Activated CD4-positive, alpha-beta T cell treated with anti-CD3 and anti-CD28 coated beads, Interleukin-2, Interleukin-6, amounts not matched to agents 100 ng/mL and 50 ng/mL, durations not matched to agents 16 hours and 8 hours (primary cell): Measurements from ENCODE around the gene KLHL7.
A peak's percentile ranks its signal among the peaks of the same experiment; 100 is the strongest.
"Not testable (repeated sequence)": the region's sequence is repeated elsewhere in the genome, so short reads cannot be mapped to it uniquely, and the experiment has no call there.

Experiments used
- DNase-seq: peaks from one replicate; pipeline ENCODE4 v3.0.0-alpha.2; 2020

The KLHL7 gene

DNA sequence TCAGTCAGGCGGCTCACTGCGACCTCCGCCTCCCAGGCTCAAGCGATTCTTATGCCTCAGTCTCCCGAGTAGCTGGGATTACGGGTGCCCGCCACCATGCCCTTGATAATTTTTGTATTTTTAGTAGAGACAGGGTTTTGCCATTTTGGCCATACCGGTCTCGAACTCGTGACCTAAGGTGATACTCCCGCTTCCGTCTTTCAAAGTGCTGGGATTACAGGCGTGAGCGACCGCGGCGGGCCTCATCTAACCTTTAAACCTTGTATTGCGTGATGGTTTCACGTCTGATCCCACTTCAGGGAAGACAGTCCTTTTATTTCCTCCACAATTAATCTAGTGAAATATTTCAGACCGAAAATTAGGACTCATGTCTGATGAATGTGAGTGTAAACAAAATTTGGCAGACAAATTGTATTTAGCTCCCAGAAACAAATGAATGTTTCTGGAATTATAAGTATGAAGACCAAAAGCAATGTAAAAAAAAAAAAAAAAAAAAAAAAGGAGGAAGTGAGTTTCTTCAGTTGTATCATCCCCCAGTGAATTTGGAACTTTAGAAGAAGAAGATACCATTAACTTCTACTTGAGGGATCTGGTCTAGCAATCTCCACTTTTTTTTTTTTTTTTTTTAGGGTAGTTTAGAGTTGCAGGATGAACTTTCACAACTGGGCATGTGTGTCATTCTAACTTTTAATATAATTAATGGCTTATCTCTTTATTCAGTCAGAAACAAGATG lies 77.9 kb downstream of the KLHL7 start:
- no peak for DNase-seq

DNA sequence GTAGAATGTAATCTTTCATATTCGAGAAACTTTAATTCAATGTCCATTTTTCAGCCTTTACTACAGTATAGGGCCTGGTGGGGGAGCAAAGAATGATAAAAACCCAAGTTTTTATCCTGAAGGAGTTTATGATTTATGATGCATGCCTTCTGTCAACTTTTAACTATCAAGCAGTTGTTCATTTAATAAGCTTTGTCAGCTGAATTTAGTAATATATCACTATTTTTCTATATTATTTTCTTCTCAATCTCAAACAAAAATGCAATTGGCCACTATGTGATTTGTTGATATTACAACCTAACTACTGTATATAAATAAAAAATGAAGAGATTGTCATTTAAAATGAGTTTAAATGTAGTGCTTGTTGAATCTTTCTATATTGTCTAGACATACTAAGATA lies 78.7 kb downstream of the KLHL7 start:
- no peak for DNase-seq

DNA sequence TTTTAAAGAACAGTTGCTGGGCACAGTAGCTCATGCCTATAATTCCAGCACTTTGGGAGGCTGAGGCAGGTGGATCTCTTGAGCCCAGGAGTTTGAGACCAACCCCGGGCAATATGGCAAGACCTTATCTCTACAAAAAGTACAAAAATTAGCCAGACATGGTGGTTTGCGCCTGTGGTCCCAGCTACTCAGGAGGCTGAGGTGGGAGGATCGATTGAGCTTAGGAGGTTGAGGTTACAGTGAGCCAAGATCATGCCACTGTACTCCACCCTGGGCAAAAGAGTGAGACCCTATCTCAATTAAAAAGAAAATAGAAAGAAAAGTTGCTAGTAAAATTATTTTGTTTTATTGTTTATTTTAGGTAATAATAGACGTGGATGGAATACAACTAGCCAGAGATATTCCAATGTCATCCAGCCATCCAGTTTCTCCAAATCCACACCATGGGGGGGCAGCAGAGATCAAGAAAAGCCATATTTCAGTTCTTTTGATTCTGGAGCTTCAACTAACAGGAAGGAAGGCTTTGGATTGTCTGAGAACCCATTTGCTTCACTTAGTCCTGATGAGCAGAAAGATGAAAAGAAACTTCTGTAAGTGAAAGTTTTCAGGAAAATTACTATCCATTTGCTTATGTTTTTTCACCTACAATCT lies 79.2 kb downstream of the KLHL7 start:
- peak; percentile 15 for DNase-seq

DNA sequence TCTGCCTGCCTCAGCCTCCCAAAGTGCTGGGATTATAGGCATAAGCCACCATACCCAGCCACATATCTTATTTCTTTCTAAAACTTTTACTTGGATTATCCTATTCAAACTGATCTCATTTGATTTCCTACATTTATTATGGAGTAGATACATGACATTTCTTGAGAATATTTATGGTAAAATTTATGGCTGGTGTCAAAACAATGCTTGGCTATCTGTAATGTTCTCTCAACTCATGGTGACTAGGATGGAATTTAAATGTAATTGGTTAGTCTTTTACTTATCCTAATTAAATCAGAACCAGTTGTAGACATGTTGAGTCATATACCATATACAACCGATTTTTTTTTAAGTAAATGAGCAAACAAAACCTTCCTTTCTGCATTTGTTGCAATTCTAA lies 80.4 kb downstream of the KLHL7 start:
- DNase-seq, result no peak

DNA sequence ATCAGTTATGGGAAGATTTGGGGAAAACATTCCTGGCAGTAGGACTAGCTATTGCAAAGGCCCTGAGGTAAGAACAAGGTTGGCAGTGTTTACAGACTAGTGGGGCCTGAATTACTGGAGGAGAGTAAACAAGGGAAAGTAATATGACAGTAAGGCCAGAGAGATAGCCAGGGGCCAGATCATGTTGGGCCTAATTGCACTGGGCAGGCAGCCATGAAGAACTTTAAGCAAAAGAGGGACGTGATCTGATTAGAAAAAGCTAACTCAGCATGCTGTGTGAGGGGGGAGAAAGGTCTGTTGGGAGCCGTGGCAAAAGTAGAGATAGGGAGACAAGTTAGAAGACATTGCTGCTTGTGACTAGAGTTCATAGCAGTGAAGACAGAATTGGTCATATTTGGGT lies 85.4 kb downstream of the KLHL7 start:
- DNase-seq, result no peak

DNA sequence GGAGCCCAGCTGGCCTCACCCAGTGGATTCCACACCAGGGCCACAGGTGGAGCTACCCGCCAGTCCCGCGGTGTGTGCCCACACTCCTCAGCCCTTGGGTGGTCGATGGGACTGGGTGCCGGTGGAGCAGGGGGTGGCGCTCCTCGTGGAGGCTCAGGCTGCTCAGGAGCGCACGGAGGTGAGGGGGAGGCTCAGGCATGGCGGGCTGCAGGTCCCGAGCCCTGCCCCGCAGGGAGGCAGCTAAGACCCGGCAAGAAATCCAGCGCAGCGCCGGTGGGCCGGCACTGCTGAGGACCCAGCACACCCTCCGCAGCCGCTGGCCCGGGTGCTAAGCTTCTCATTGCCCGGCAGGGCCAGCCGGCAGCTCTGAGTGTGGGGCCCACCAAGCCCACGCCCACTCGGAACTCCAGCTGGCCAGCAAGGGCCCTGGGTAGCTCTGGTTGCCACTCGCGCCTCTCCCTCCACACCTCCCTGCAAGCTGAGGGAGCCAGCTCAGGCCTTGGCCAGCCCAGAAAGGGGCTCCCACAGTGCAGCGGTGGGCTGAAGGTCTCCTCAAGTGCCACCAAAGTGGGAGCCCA lies 88.2 kb downstream of the KLHL7 start:
- not testable (repeated sequence) for DNase-seq

DNA sequence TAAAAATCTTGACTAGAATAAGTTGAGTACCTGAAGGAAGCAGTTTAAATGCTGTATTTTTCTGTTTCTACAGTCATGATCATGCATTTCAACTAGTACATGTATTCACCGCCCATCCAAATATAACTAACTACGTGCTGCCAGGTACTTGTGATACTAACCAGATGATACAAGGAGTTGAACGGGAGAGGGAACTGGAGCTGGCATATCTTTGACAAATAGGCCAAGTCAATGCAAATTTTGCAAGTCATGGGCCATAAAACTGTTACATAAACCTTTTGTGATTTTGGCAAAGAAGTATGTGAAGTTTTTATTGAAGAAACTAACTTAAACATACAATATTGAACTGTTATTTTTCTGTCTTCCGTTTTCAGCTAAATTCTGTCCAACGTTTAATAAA lies 90.7 kb downstream of the KLHL7 start:
- no peak for DNase-seq

DNA sequence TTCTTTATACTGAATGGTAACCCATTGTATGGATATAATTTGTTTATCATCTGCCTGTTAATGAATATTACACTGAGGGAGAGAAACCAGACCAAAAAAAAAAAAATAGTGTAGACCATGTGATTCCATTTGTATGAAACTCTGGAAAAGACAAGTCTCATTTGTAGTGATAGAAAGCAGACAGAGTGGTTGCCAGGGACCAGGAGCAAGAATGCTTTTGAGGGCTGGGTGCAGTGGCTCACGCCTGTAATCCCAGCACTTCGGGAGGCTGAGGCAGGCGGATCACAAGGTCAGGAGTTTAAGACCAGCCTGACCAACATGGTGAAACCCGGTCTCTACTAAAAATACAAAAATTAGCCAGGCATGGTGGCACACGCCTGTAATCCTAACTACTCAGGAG lies 92.2 kb downstream of the KLHL7 start:
- DNase-seq, result not testable (repeated sequence)

DNA sequence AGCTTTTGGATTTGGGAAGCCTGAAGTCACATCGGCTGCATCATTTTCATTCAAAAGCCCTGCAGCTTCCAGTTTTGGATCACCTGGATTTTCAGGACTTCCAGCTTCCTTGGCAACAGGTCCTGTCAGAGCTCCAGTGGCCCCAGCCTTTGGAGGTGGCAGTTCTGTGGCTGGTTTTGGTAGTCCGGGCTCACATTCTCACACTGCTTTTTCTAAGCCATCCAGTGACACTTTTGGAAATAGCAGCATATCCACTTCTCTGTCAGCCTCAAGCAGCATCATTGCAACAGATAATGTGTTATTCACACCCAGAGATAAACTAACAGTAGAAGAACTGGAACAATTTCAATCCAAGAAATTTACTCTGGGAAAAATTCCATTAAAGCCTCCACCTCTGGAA lies 94.7 kb downstream of the KLHL7 start:
- no peak for DNase-seq

DNA sequence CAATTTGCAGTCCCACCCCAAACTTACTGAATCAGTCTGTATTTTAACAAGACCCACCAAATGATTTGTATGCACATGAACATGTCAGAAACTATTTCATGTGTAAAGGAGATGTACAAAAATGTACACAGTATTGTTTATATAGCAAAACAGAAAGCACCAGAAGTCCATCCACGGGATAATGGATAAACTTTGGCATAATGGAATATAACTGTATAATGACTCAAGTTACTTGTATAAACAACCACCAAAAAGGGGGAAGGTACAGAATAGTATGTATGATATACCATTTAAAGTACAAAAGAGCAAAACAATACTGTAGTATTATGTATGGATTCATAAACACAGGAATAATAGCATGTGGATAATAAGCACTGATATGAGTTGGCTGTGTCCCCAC lies 98.7 kb downstream of the KLHL7 start:
- no peak for DNase-seq

DNA sequence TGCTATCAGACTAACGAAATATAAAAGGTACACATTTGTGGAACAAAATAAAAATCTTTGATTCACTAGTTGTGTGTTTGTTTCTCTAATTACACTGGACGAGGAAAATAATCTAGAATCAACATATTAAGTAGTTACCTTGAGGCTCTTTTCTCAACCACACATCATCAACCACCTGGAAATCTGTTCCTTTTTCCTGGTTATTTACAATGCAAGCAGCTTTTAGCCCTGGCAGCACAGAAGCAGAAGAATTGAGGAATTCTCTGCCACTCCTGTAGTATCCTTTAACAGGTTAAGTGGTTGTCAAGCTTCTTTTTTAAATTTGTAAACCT lies 100.0 kb downstream of the KLHL7 start:
- DNase-seq, result no peak

DNA sequence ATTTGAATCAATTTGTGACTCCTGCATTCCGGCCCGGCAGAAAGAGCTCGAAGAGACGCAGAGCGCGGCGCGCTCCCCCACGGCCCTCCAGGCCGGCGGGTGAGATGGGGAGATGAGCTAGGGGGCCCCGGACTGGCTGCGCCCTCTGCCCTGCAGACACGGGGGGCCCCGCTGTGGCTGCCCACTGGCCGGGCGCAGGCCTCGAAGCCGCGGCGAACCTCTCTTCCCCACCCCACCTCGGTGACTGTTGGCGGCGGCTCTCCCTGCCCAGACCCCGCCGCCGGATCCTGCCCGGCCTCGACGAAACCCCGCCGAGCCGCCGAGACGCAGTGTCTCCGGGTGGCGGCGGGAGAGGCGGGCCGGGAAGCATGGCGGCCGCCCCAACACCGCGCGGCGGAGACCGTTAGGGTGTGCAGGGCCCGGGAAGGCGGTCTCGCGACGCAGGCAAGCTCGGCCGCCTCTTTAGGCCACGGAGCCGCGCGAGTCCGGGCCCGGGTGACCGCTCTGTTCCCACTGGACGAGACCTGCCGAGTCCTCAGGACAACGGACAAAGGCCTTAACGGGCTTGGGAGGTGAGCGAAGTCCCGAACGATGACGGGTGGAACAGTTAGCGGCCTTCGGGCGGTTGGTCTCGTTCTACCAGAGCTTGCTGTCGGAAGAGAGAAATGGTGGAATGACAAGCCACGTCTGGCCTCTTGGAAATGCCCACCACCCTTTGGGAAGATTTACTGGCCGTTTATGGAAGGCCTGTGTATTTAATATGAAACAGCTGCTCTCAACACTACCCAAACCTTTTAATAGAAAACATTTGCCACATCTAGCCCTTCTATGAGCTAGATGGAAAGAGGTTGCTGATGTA lies 100.6 kb downstream of the KLHL7 start:
- no peak for DNase-seq

DNA sequence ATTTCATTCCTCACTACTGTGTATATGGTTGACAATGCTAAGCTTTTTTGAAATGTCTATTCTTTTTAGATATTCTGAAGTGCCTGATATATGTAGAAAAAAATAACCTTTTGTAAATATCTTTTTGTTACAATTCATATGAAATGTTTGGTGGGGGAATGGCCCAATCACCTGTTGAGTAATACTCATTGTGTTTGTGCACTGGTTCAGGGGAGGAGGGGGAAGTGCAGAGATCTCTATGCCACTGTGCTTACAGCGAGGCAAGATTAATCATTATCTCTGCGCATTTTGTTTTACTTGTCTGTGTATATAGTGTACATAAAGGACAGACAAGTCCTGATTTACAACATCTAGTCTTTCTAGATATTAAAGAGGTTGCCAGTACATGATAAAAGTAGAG lies 101.4 kb downstream of the KLHL7 start:
- no peak for DNase-seq

DNA sequence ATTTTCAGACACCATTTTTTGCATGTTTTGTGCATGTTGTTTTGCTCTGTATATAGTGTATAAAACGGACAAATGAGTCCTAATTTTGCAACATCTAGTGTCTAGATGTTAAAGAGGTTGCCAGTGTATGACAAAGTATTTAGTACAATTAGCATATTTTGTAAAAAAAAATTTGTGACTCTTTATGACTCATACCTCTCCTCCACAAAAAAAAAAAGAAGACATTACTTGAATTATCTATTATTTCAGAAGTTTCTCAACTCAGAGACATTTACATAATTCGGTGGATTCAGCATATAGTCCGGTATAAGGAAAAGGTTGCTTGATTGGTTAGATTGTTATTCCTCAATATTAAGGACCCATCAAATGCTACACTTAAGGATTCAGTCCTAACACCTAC lies 102.3 kb downstream of the KLHL7 start:
- no peak for DNase-seq

DNA sequence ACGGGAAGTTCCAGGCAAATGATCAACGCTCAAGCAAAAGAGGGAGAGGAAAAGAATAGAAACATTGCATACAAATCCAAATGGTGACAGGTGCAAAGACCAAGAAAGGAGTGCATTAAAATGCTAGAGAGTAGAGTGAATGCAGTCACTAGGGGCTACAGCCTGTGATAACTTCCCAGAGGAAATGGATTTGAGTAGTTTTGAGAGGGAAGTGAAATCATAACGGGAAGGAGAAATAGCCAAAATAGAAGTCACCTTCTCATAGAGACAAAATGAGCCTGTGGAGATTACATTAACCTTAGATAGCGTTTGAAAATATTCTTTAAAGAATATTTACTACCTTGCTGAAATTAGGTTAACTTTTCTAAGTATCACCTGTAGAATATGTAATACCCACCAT lies 102.7 kb downstream of the KLHL7 start:
- no peak for DNase-seq

DNA sequence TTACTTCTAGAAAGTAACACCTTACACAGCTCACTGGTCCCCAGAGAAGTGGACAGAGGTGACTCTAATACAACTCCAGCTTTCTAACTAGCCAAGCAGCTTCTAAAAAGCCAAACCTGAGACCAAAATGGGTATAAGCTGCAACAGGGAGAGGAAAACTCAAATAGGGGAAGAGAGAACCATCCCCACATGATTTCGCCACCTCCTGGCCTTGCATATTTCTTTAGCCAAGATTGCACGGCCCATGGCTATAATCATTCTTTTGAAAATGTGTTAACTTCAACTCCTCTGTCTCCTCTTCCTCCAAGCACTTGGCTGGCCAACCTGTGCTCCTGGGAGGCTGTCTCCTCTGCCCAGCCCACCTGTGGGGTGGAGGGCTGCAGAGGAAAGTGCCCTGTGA lies 104.9 kb downstream of the KLHL7 start:
- no peak for DNase-seq

DNA sequence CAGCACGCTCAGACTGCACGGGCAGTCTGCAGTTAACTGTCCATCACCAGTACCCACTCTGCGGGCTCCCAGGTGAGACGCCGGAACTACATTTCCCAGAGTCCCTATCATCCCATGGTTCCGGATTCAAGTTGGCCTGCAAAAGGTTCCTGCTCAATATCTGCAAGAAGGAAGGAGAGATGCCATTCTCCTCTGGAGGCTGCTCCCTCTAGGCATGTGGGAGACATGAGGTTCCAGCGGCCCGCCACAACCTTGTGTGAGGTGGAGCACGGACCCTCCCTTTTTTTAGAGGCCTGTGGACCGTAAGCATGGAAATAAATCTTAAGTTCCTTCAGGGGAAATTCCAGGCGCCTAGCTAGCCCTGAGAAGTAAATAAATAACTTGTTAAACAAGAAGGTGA lies 106.0 kb downstream of the KLHL7 start:
- no peak for DNase-seq

DNA sequence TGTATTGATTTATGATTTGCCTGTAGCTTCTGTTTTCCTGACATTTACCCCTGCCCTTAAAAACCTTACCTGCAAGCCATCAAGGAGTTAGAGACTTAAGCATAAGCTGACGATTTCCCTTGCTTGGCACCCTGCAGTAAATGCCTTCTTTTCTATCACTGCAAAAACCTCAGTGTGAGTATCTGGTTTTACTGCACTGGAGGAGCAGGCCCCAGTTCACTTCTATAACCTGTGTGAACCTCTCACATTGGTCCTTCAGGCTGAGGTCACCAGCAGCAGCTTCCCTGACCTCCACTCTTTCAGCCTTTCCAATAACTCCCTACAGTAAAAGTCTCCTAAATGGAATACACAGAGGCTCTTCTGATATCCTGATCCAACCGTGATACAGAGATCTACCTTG lies 106.8 kb downstream of the KLHL7 start:
- DNase-seq, result no peak

DNA sequence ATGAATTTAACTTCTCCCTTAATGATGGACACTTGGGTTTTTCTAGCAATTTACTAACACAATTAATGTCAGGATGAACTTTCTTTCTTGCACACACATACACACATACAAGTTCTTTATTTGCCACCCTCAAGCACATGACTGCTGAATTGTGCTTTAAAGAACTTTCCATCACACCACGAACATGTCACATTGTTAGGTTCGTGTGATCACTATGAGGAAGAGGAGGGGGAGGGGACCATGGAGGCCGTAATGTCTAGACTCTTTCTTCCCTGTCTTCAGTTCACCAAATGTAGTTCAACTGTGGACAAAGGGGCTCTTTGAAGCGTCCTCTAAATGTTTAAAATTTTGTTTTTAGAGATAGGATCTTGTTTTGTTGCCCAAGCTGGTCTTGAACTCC lies 107.3 kb downstream of the KLHL7 start:
- no peak for DNase-seq

DNA sequence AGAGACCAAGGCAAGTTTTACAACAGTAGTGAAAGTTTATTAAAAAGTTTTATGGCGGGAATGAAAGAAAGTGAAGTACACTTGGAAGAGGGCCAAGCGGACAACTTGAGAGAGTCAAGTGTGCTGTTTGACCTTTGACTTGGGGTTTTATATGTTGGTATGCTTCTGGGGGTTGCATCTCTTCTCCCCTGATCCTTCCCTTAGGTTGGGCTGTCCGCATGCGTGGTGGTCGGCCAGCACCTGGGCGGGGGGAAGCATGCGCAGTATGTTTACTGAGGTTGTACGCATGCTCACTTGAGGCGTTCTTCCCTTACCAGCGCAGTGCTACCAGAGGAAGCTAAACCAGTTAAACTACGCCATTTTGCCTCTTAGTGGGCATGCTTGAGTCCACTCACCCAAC lies 108.2 kb downstream of the KLHL7 start:
- DNase-seq, result no peak

DNA sequence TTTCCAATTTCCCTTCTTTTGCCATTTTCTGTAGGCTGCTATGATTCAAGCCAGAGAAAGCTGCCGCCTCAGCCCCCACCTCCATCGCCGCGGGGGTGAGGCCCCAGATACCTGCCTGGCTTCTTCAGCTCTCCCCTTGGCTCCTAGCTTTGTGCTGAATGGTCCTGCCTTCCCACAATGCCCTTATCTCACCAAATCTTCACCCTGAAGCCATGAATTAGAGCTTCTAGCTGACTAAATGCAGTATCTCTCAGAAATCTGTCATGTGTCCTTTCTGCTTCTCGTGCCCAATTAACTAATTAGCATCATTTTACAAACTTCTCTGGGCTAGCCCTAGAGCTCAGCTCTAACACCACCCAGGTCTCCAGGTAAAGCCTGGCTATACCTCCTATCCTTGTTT lies 108.8 kb downstream of the KLHL7 start:
- DNase-seq, result no peak

DNA sequence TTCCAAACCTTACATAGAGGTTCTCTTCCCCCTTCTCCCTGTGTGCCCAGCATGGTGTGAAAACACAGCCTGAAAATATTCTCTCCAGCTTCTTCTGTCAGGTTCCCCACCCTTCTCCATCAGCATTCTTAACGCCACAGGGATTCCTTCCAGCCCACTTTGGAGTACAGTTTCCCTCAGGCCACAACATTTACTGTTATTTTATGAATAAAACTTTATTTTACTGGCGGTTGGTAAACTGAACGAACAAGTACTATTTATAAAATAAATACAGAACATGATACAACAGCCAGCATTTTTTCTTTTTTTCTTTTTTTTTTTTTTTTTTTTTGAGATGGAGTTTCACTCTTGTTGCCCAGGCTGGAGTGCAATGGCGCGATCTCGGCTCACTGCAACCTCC lies 109.4 kb downstream of the KLHL7 start:
- no peak for DNase-seq

DNA sequence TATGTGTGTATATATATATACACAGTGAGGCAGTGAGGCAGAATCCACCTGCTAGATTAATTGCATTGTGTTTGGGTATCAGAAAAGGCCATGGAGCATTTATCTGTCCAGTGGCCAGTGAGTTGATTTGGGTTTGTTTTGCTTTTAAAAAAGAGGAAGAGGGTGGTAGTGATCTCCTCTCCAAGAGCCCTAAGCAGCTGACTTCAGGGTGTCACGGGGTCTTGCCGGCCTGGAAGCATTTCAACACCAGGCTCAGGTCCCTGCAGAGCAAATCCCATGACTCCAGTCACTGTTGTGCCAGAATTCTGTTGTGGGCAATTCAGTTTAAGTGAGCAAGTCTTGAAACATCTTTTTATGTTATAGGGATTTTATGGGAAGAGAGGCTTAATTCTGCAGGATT lies 110.4 kb downstream of the KLHL7 start:
- DNase-seq, result no peak

DNA sequence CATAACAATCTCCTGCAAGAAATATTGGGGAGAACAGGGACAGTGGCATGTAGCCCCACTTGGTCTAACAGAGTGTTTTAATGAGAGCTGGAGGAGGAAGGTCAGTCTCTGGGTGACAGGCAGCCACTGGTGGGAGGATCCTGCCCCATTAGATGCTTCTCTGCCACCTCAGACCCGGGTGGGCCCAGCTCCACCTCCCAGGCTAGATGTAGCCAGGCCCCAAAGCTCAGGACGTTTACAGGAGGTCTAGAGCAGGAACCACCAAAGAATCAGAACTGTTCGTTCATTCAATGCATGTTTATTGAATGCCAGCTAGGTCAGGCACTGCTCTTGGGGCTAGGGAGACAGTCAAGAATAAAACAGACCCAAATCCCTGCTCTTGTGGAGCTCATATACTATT lies 112.6 kb downstream of the KLHL7 start:
- no peak for DNase-seq
